Dermis microvascular lymphatic vessel endothelial cell (primary cell): Measurements from ENCODE around the gene ENOX1. TPM values are rescaled to one million over a fixed set of nuclear protein-coding genes. Genes with fewer than 3 reads are reported as not detected.
A peak's percentile ranks its signal among the peaks of the same experiment; 100 is the strongest.

Source experiments
- DNase-seq, 2 donors: peaks; one replicate each; pipeline versions ENCODE4 v3.0.0 to v3.0.0-alpha.2; 2010; ENCODE audit warnings: low read depth in 2 of 2
- total RNA-seq: library from RNA; depleted of rRNA; stranded (reverse); fragments of >200 nt; gene quantifications from 2 replicates; pipeline ENCODE4 v1.2.1, GENCODE V29; 2014

Gene ENOX1
- total RNA-seq, 1 donor from 2014 or later: 1.2 TPM

GRCh38 chr13:43546251-43546650 is 240.5 kb downstream of the ENOX1 start:
- no peak for DNase-seq

DNA sequence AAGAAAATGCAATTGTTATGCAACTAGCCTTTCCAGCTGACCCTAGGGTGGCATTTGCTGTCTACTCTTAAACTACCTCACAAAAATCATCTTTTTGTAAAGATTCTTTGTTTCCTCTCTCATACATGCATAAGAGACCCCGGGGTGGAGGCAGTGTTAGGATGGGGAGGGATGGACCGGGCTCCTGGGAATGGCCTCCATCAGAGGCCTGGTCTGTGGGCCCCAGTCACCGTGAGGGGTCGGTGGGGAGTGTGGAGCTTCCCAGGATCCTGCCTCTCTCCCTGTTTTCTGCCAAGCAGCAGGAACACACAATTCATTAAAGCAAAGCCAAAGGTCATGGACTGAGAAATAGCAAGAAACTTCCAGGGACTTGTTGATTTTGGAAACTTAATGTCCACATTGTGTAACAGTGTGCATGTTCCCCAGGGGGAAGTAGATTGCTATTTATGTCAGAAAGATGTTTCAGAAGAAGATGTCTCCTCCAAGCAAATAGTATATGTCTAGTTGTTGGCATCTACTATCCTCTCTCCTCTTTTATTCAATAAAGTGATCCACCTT is 241.4 kb downstream of the ENOX1 start:
- no peak for DNase-seq

GRCh38 chr13:43544631-43545030 is 242.1 kb downstream of the ENOX1 start:
- no peak for DNase-seq

DNA sequence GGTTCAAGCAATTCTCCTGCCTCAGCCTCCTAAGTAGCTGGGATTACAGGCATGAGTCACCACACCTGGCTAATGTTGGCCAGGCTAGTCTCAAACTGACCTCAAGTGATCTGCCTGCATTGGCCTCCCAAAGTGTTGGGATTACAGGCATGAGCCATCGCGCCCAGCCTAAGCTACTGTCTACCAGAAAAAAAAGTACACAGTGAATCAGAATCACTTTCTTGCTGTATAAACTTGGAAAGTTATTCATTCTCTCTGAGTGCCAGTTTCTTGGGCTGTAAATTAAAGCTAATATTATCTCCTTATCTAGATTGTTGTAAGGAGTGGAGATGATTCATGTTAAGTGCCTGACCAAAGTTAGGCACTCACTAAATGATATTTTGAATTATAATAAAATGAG is 242.8 kb downstream of the ENOX1 start:
- DNase-seq: no peak

GRCh38 chr13:43543331-43543730 is 243.4 kb downstream of the ENOX1 start:
- DNase-seq: no peak

DNA sequence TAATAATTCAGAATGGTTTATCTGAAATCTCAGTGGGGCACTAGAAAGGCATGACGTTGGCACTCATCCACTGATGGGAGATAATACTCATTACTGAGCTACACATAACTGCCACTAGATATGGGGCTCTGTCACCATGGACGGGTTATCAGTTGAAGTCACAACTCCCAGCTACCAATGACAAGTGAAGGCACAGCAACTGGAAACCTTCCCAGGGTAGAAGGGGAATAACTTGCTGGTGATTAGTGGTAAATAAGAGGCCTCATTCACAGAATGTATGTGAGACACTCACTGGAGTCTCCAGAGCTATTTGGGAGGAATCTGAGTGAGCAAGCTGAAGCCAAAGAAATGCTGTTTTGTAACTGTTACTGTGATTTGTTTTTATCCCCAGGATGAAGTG is 249.6 kb downstream of the ENOX1 start:
- no peak for DNase-seq

DNA sequence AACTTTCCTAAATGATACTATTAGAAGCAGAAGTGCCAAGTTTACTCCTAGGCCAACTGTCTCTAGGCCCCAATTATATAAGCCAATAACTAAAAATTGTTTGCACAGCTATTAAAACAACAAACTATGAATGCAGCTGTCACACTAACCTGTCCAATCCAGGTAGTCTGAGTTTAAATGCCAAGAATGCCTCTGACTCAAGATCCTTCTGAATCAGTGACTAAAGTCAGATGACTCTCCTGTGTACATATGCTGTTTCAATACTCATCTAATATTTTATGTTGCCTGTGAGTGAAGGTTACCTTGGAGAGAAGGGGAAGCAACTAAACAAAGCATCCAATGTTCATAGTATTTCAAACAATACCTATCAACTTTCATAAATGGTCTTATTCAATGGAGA is 257.0 kb downstream of the ENOX1 start:
- DNase-seq: no peak

DNA sequence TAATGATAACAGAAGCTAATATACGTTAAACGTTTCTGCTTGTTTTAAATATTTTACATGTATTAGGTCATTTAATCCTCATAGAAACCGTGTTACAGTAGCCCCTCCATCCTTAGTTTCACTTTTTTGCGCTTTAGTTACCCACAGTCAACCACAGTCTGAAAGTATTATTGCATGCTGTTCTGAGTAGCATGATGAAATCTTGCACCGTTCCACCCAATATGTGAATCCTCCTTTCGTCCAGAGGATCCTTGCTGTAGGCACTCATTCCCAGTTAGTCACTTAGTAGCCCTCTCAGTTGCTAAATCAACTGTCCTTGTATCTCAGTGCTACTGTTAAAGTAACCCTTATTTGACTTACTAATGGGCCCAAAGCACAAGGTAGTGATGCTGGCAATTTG is 257.8 kb downstream of the ENOX1 start:
- DNase-seq: no peak

GRCh38 chr13:43522788-43523187 is 264.0 kb downstream of the ENOX1 start:
- no peak for DNase-seq

GRCh38 chr13:43520351-43520750 is 266.4 kb downstream of the ENOX1 start:
- DNase-seq: no peak

- DNase-seq: no peak
These were observed 267.9 kb downstream of the ENOX1 start for GRCh38 chr13:43518833-43519232.

- DNase-seq: no peak
These were observed 270.4 kb downstream of the ENOX1 start for GRCh38 chr13:43516401-43516833.

DNA sequence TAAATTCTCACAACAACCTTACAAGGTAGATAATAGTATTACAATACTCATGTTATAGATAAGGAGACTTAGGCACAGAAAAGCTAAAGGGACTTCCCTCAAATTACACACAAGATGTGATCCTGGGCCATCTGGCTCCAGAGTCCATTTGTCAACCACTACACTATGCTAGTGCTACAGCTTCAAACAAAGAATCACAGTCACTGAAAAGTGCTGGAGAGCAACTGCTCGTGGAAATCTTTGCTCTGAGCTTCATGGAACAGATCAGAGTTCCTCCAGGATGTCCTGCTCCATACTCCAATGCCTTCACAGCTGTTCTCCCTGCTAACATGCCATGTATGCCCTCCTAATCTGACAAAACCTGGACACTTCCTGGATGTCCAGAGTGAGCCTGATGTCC is 271.2 kb downstream of the ENOX1 start:
- DNase-seq: no peak

GRCh38 chr13:43514311-43514710 is 272.5 kb downstream of the ENOX1 start:
- no peak for DNase-seq

DNA sequence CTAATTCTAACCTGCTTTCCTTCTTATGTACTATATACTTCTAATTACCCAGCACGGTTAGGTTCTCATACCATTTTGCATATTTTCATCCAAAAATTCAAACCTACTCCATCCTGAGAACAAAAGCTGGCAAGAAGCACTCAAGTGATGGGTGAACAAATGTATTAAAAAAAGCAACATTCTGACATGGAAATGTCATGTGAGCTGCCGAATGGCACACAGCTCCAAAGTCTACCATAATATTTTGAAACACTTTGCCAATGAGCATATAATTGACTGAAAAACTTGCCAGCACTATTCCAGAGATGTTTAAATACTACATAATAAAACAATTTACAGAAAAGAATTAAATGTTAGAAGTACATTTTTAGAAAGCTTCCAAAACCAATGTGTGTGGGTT is 274.6 kb downstream of the ENOX1 start:
- DNase-seq: no peak

DNA sequence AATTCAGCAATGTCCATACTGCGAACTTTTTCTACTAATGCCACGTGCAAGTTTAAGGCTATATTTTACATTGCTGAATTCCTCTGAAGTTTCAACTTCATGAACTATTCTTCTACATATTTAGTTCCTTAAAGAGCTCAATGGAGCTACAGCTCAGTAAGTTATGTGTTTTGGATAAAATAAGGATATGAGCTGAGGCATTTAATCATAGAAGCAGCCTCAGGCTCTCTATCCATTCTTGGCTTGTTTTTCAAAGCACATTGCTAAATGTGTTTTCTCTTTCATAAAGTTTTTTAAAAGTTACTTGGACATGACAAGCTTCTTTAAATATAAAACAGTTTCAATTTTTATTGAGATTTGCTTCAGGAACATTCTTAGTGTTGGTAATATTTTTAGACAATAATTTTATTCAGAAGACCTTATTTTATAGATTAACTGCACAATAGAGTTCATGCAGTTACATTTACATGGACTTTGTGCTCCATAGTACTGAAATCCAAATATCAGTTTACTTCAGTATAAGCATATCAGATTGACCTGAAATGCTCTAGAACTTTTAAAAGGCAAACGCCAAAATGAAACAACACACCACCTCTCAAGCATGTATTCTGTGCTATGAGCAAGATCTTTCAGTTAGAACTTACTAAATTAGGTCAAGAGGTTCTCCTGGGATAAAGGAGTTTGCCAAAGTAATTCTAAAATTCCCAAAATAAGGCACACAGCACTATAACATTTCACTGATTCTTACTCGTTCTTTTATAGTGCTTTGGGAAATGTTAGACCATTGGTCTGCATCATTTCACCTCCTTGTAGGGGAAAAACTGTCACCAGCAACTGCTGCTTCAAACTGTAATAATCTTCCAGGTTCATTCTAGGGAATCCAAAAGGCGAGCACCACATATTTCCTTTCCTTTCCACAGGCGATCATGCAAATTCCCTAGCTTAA is 275.5 kb downstream of the ENOX1 start:
- DNase-seq: no peak

DNA sequence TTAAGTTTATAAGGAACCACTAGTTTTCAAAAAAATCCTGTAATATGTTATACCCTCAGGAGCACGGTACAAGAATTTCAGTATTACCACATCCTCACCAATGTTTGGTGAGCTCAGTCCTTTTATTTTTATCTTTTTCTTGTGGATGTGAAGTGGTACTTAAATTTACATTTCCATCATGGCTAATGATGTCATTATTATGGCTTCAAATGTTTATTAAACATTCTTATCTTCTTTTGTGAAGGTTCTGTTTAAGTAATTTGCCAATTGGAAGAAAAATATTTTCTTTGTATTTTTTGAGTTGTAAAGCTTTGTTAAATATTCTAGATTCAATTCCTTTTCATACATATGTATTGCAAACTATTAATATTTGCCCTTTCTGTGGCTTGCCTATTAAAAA is 291.0 kb downstream of the ENOX1 start:
- no peak for DNase-seq

GRCh38 chr13:43494206-43494605 is 292.6 kb downstream of the ENOX1 start:
- no peak for DNase-seq

GRCh38 chr13:43493496-43494000 is 293.2 kb downstream of the ENOX1 start:
- peak in 1 of 2 donors; percentile 1 for DNase-seq

DNA sequence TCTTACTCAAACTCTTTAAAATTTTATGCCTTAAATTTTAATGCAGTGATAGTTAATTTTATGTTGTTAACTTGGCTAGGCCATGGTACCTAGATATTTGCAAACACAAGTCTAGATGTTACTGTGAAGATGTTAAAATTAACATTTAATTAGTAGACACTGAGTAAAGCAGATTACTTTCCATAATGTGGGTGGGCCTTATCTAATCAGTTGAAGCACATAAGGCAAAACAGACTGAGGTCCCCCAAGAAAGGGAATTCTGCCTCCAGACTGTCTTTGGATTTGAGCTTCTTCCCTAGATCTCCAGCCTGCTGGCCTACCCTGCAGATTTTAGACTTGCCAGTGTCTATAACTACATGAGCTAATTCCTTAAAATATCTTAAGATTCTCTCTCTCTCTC is 294.0 kb downstream of the ENOX1 start:
- no peak for DNase-seq

GRCh38 chr13:43492311-43492710 is 294.5 kb downstream of the ENOX1 start:
- DNase-seq: no peak

DNA sequence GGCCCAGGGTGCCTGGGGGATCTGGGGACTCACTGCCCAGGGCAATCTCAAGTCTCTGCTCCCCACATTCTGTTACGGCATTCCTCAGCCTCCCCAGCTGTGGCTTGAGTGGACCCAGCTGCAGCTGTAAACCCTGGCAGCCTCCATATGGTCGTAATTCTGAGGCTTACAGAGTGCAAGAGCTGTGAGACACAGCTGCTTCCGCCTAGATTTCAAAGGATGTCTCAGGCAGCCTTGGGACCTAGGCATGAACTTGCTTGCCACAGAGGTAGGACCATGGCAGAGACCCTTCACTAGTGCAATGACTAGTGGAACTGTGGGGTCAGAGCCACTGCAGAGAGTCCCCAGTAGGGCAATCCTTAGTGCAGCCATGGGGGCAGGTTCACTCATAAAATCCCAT is 297.5 kb downstream of the ENOX1 start:
- DNase-seq: no peak

GRCh38 chr13:43487885-43488284 is 298.9 kb downstream of the ENOX1 start:
- no peak for DNase-seq
